ENCODE data around the gene PAQR5.
"Not testable (repeated sequence)": the region's sequence is repeated elsewhere in the genome, so short reads cannot be mapped to it uniquely, and the experiment has no call there.

Gene PAQR5

GRCh38 chr15:69424001-69424400 lies 125.3 kb downstream of the PAQR5 start:
- DNase-seq (ENCODE audit: low spot score) = no peak

GRCh38 chr15:69424748-69425413 lies 126.2 kb downstream of the PAQR5 start:
- DNase-seq (ENCODE audit: low spot score) = no peak

GRCh38 chr15:69433831-69434230 lies 135.1 kb downstream of the PAQR5 start:
- no peak for DNase-seq (ENCODE audit: low spot score)

- DNase-seq (ENCODE audit: low spot score) = no peak
These were observed 135.5 kb downstream of the PAQR5 start for GRCh38 chr15:69434238-69434637.

GRCh38 chr15:69434679-69435078 lies 136.0 kb downstream of the PAQR5 start:
- no peak for DNase-seq (ENCODE audit: low spot score)

- no peak for DNase-seq (ENCODE audit: low spot score)
These were observed 137.3 kb downstream of the PAQR5 start for GRCh38 chr15:69435985-69436384.

GRCh38 chr15:69436951-69437350 lies 138.2 kb downstream of the PAQR5 start:
- DNase-seq (ENCODE audit: low spot score) = no peak

- no peak for DNase-seq (ENCODE audit: low spot score)
These were observed 140.9 kb downstream of the PAQR5 start for GRCh38 chr15:69439623-69440022.

- DNase-seq (ENCODE audit: low spot score) = no peak
These were observed 144.4 kb downstream of the PAQR5 start for GRCh38 chr15:69443032-69443611.

GRCh38 chr15:69444686-69445085 lies 146.0 kb downstream of the PAQR5 start:
- no peak for DNase-seq (ENCODE audit: low spot score)

- no peak for DNase-seq (ENCODE audit: low spot score)
These were observed 148.2 kb downstream of the PAQR5 start for GRCh38 chr15:69446953-69447352.

- not testable (repeated sequence) for DNase-seq (ENCODE audit: low spot score)
These were observed 151.5 kb downstream of the PAQR5 start for GRCh38 chr15:69450221-69450620.

- DNase-seq (ENCODE audit: low spot score) = no peak
These were observed 152.4 kb downstream of the PAQR5 start for GRCh38 chr15:69450968-69451695.

GRCh38 chr15:69451951-69452691 lies 153.4 kb downstream of the PAQR5 start:
- no peak for DNase-seq (ENCODE audit: low spot score)

GRCh38 chr15:69452692-69453521 lies 154.2 kb downstream of the PAQR5 start, which contains the start of gene RPLP1:
Gene RPLP1 (plus strand): TSS chr15:69452818. CDS start chr15:69452949, 131 bp downstream.
- peak; percentile 90 for DNase-seq (ENCODE audit: low spot score)

GRCh38 chr15:69454953-69455352 lies 156.2 kb downstream of the PAQR5 start:
- DNase-seq (ENCODE audit: low spot score) = no peak

- DNase-seq (ENCODE audit: low spot score) = no peak
These were observed 157.8 kb downstream of the PAQR5 start for GRCh38 chr15:69456208-69457166.
